Activated CD8-positive, alpha-beta T cell treated with anti-CD3 and anti-CD28 coated beads for 36 hours (primary cell): Measurements from ENCODE around the gene OLFM2. TPM values are rescaled to one million over a fixed set of nuclear protein-coding genes. Genes with fewer than 3 reads are reported as not detected.
"Not testable (repeated sequence)": the region's sequence is repeated elsewhere in the genome, so short reads cannot be mapped to it uniquely, and the experiment has no call there.

Experiments used
- ATAC-seq: fragments of 200-7000 bp; cut with Tn5 transposase; one replicate; pipeline ENCODE4 v1.10.0; 2021; ENCODE audit warnings: mild to moderate bottlenecking, moderate library complexity
- CTCF ChIA-PET: fragments of 350-600 bp; sonication (Branson Sonifier 250); formaldehyde crosslinking; loops from one replicate; lab custom pipeline; 2021; ENCODE audit warnings: antibody characterized with exemption; lab: Charles Lee
- POLR2A ChIA-PET: fragments of 350-600 bp; sonication (Branson Sonifier 250); formaldehyde crosslinking; loops from one replicate; lab custom pipeline; 2021; ENCODE audit warnings: antibody characterized with exemption; lab: Charles Lee
- DNase-seq: peaks from one replicate; pipeline ENCODE4 v3.0.0-alpha.2; 2020
- H3K27ac Mint-ChIP-seq: one replicate; pipeline ENCODE4 v1.8.0; 2021; ENCODE audit warnings: mild to moderate bottlenecking, mixed read lengths
- H3K27me3 Mint-ChIP-seq: one replicate; pipeline ENCODE4 v1.8.0; 2021; ENCODE audit warnings: mixed read lengths
- H3K36me3 Mint-ChIP-seq: one replicate; pipeline ENCODE4 v1.8.0; 2021; ENCODE audit warnings: low read depth, mixed read lengths
- H3K4me1 Mint-ChIP-seq: one replicate; pipeline ENCODE4 v1.8.0; 2021; ENCODE audit warnings: low read depth, mixed read lengths
- H3K4me3 Mint-ChIP-seq: one replicate; pipeline ENCODE4 v1.8.0; 2021; ENCODE audit warnings: mild to moderate bottlenecking, moderate library complexity, mixed read lengths
- H3K9me3 Mint-ChIP-seq: one replicate; pipeline ENCODE4 v1.8.0; 2021; ENCODE audit warnings: mixed read lengths
- intact Hi-C: fragments of 100-400 bp; cut with micrococcal nuclease; formaldehyde crosslinking; loops from one replicate; pipeline ENCODE4 v1.10.0; 2022
- total RNA-seq, 2 experiments: library from RNA; stranded (reverse); gene quantifications; one replicate each; pipeline ENCODE4 v1.2.3, GENCODE V29; 2021
- TF ChIP-seq, protein P1 (sequence below): fragments of 200-600 bp; IDR thresholded peaks from one replicate; pipeline ENCODE4 v1.8.0; 2022; ENCODE audit warnings: antibody characterized with exemption, mild to moderate bottlenecking

OLFM2 gene
- total RNA-seq, 2 experiments from 2014 or later = 2.7 to 3.2 TPM

DNA sequence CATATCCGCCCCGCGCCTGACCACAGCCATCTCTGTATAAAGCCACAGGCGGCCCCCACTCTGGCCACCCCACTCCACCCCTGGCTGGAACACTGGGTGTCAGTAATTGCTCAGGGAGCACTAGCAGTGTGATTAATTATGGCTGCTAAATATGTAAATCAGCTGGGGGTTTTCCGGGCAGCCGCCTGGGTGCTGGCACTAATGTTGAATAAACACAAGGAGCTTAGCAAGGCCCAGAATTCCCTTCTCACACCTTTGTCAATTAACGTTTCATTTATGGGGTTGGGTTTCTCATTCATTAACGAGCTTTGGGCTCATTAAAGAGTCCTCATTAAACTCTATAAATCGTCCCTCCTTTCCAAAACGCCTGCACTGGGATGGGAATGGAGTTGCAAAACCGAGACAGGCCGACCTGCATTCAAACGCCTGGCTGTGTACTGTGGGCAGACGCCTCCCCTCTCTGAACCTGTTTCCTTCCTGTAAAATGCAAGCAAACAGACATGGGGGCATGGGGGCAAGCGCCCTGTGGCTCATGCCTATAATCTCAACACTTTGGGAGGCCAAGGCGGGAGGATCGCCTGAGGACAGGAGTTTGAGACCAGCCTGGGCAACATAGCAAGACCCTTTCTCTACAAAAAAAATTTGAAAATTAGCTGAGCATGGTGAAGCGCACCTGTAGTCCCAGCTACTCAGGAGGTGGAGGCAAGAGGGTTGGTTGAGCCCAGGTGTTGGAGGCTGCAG is 17.7 kb upstream of the OLFM2 start:
- Mint-ChIP-seq H3K4me1 (no peaks in the 10 kb centered on the region), H3K9me3 (no peaks in the 10 kb centered on the region), H3K4me3 (no peak overlapping the region), H3K27me3 (peaks cover 3% of the 10 kb centered on the region), H3K27ac (no peak overlapping the region), H3K36me3 (no peaks in the 10 kb centered on the region)
- intact Hi-C loops = no loop called here
- DNase-seq (no peak), ATAC-seq (no peak)
- ChIA-PET POLR2A (no interaction called here), CTCF (interaction anchor here (1.2 to 2.9 kb wide), 2 partner anchors 46 to 74 kb away, joined by 7 to 10 read pairs; no protein-coding TSS in a partner anchor)
- TF ChIP-seq, protein P1, sequence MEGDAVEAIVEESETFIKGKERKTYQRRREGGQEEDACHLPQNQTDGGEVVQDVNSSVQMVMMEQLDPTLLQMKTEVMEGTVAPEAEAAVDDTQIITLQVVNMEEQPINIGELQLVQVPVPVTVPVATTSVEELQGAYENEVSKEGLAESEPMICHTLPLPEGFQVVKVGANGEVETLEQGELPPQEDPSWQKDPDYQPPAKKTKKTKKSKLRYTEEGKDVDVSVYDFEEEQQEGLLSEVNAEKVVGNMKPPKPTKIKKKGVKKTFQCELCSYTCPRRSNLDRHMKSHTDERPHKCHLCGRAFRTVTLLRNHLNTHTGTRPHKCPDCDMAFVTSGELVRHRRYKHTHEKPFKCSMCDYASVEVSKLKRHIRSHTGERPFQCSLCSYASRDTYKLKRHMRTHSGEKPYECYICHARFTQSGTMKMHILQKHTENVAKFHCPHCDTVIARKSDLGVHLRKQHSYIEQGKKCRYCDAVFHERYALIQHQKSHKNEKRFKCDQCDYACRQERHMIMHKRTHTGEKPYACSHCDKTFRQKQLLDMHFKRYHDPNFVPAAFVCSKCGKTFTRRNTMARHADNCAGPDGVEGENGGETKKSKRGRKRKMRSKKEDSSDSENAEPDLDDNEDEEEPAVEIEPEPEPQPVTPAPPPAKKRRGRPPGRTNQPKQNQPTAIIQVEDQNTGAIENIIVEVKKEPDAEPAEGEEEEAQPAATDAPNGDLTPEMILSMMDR = no peak

DNA sequence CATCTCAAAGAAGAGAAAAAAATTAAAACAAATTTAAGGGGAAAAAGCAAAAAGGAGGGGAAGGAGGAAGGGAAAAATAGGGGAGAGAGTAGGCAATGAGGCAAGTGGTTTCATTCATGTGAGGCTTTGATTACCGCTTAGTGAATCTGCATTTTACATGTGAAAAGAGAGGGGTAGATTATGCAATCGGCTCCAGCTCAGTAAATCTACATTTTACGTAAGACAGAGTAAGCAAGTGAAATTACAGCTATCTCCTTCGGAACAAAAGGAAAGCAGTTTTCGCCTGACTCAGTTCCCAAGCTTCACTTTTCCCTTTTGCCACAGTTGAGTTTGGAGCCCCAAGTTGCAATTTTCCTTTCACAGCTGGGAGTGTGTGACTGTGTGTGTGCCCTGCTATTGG is 16.0 kb upstream of the OLFM2 start:
- ATAC-seq = no peak

DNA sequence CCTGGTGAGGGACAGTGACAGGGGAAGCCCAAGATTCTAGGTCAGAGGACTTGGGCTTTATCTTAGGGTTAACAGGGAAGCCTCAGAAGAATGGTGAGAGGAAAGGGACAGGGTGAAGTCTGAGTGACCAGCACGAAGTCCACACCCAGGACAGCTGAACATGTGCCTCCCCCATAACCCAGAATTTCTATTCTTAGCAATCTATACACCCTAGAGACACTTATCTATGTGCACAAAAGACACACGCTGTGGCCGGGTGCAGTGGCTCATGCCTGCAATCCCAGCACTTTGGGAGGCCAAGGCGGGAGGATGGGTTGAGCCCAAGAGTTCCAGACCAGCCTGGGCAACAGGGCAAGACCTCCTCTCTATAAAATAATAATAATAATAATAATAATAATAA is 11.1 kb upstream of the OLFM2 start:
- intact Hi-C loops = no loop called here
- ATAC-seq (no peak), DNase-seq (no peak)
- no peaks in the 10 kb centered on the region for H3K36me3 Mint-ChIP-seq
- H3K4me3 Mint-ChIP-seq = no peak overlapping the region
- H3K4me1 Mint-ChIP-seq = peaks cover 3% of the 10 kb centered on the region
- peaks cover under 1% of the 10 kb centered on the region for H3K9me3 Mint-ChIP-seq
- H3K27me3 Mint-ChIP-seq = peaks cover 12% of the 10 kb centered on the region
- H3K27ac Mint-ChIP-seq = no peak overlapping the region
- CTCF ChIA-PET = interaction anchor here (0.6 kb wide), 1 partner anchor 52 kb away, joined by 3 read pairs; no protein-coding TSS in a partner anchor
- POLR2A ChIA-PET = no interaction called here
- TF ChIP-seq, protein P1 = no peak

More for the DNA sequence above, 16.0 kb upstream of the OLFM2 start:
- TF ChIP-seq, protein P1 = no peak
- H3K27me3 Mint-ChIP-seq = peaks cover 3% of the 10 kb centered on the region
- intact Hi-C loops = no loop called here
- ChIA-PET POLR2A (interaction anchor here (0.6 kb wide), 1 partner anchor 146 kb away, joined by 4 read pairs; no protein-coding TSS in a partner anchor), CTCF (no interaction called here)
- H3K27ac Mint-ChIP-seq = no peak overlapping the region
- no peak for DNase-seq
- H3K9me3 Mint-ChIP-seq = no peaks in the 10 kb centered on the region
- H3K4me1 Mint-ChIP-seq = no peaks in the 10 kb centered on the region
- H3K36me3 Mint-ChIP-seq = no peaks in the 10 kb centered on the region
- no peak overlapping the region for H3K4me3 Mint-ChIP-seq

GRCh38 chr19:9946528-9947125 is 10.3 kb upstream of the OLFM2 start:
- H3K27me3 Mint-ChIP-seq = peaks cover 16% of the 10 kb centered on the region
- intact Hi-C loops, H3K36me3 Mint-ChIP-seq, H3K27ac Mint-ChIP-seq, H3K9me3 Mint-ChIP-seq, DNase-seq, ATAC-seq, H3K4me3 Mint-ChIP-seq, H3K4me1 Mint-ChIP-seq: not testable (repeated sequence)
- ChIA-PET POLR2A (interaction anchor here (0.6 to 0.7 kb wide), 2 partner anchors 15 to 63 kb away, joined by 3 read pairs; no protein-coding TSS in a partner anchor), CTCF (interaction anchor here (0.6 kb wide), 1 partner anchor 53 kb away, joined by 3 read pairs; no protein-coding TSS in a partner anchor)

DNA sequence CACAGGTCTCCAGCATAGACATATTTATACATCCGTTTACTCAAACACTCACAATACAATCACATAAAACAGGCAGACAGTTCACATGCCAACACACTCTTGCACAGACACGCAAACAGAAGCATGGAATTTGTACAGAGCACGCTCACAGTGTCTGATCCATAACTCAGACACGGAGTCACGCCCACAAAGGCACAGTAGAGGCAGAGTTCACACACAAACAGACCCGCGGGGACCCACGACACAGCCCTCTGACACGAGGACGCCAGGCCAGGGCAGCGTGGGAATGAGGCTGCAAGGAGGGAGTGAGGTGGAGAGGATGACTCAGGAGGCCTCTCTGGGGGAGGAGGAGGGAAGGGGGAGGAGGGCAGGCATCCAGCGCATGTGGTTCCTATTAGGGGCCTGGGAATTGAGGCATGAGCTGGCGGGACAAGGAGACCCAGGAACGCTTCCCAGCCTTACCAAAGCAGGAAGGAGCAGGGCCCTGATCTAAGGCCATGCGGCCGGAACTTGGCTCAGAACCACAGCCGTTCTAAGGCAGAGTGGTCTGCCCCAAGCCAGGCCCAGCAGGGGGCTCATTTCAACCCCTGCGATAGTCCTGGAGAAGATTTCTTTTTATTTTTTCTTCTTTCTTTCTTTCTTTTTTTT is 9.1 kb upstream of the OLFM2 start:
- Mint-ChIP-seq H3K36me3 (no peaks in the 10 kb centered on the region), H3K4me3 (no peak overlapping the region), H3K9me3 (peaks cover 8% of the 10 kb centered on the region), H3K4me1 (peaks cover 3% of the 10 kb centered on the region), H3K27ac (no peak overlapping the region), H3K27me3 (peaks cover 24% of the 10 kb centered on the region)
- TF ChIP-seq, protein P1 = no peak
- no peak for ATAC-seq
- ChIA-PET POLR2A (no interaction called here), CTCF (no interaction called here)
- intact Hi-C loops = no loop called here
- no peak for DNase-seq
